HCT116 (cell line): ENCODE data around the gene LRRK1. TPM values are rescaled to one million over a fixed set of nuclear protein-coding genes. Genes with fewer than 3 reads are reported as not detected.

Source experiments
- ATAC-seq: fragments of 200-7000 bp; cut with Tn5 transposase; 2 replicates; pipeline ENCODE4 v1.9.1; 2020; ENCODE audit warnings: mild to moderate bottlenecking, moderate library complexity
- BruUV-seq: library from RNA; stranded (reverse); fragments of 400-500 nt; replicated peaks from 2 replicates; lab custom pipeline; 2021; lab: Mats Ljungman, UMichigan
- CTCF ChIA-PET: fragments of 300-600 bp; sonication (Branson Sonifier 250); formaldehyde crosslinking; loops from one replicate; lab custom pipeline; 2021; ENCODE audit warnings: antibody characterized with exemption; lab: Charles Lee
- POLR2A ChIA-PET: fragments of 300-600, 350-600 bp; sonication (Branson Sonifier 250); formaldehyde crosslinking; loops from one replicate; lab custom pipeline; 2021; ENCODE audit warnings: antibody characterized with exemption; lab: Charles Lee
- RAD21 ChIA-PET, 2 experiments: fragments of 300-600 bp; sonication (Branson Sonifier 250); formaldehyde crosslinking; loops; one replicate each; lab custom pipeline; 2023; ENCODE audit warnings: low total read pairs in 2 of 2; ENCODE audit not compliant: uncharacterized antibody in 2 of 2, unreplicated experiment in 2 of 2, low non-redundant PET in 1 of 2; lab: Charles Lee
- DNase-seq: peaks from one replicate; pipeline ENCODE4 v3.0.0-alpha.2; 2010; ENCODE audit warnings: low read depth, low spot score
- H2AFZ ChIP-seq: fragments of 200-600 bp; shearing (Covaris generic), sonication (generic); 2 replicates; pipeline ENCODE4 v1.6.1; 2017; ENCODE audit warnings: low read depth, mixed run types, mixed read lengths, antibody characterized with exemption, low read length; ENCODE audit not compliant: poor library complexity, severe bottlenecking
- H3K27ac ChIP-seq: 2 replicates; pipeline ENCODE4 v1.5.1; 2012; ENCODE audit warnings: low read depth, low read length
- H3K27me3 ChIP-seq: fragments of 200-600 bp; sonication (generic); 2 replicates; pipeline ENCODE4 v1.6.1; 2016; ENCODE audit warnings: mixed run types, low read length, mixed read lengths; ENCODE audit not compliant: insufficient read depth
- H3K36me3 ChIP-seq, 2 experiments: fragments of 200-500 bp in 1 of 2; fragments of 200-600 bp in 1 of 2; sonication (Bioruptor generic) in 1 of 2; sonication (generic) in 1 of 2; 2 replicates each; pipeline versions ENCODE4 v1.5.1 to v1.6.1; 2014 to 2016; ENCODE audit warnings: low read length in 2 of 2, inconsistent platforms in 1 of 2, mixed read lengths in 1 of 2, mixed run types in 1 of 2; ENCODE audit not compliant: insufficient read depth in 2 of 2, control insufficient read depth in 1 of 2
- H3K4me1 ChIP-seq, 2 experiments: fragments of 200-600 bp in 1 of 2; sonication (generic) in 1 of 2; 2 replicates each; pipeline versions ENCODE4 v1.5.1 to v1.6.1; 2012 to 2017; ENCODE audit warnings: low read length in 2 of 2, inconsistent platforms in 1 of 2, mild to moderate bottlenecking in 1 of 2, mixed read lengths in 1 of 2, mixed run types in 1 of 2, moderate library complexity in 1 of 2; ENCODE audit not compliant: insufficient read depth in 2 of 2, control insufficient read depth in 1 of 2
- H3K4me2 ChIP-seq: fragments of 200-600 bp; sonication (generic); 2 replicates; pipeline ENCODE4 v1.6.1; 2017; ENCODE audit warnings: mixed run types, low read length, mixed read lengths
- H3K4me3 ChIP-seq, 2 experiments: fragments of 200-600 bp in 1 of 2; sonication (generic) in 1 of 2; replicated peaks in 1 of 2; 2 replicates each; pipeline ENCODE4 v1.5.1; 2011 to 2016; ENCODE audit warnings: low read length in 2 of 2, control low read depth in 1 of 2, low read depth in 1 of 2, mild to moderate bottlenecking in 1 of 2, mixed read lengths in 1 of 2, mixed run types in 1 of 2
- H3K79me2 ChIP-seq: fragments of 200-600 bp; sonication (generic); 2 replicates; pipeline ENCODE4 v1.6.1; 2017; ENCODE audit warnings: mild to moderate bottlenecking, mixed run types, low read length, moderate library complexity, mixed read lengths; ENCODE audit not compliant: insufficient read depth
- H3K9ac ChIP-seq: fragments of 200-600 bp; sonication (generic); 2 replicates; pipeline ENCODE4 v1.6.1; 2016; ENCODE audit warnings: low read length, mixed read lengths
- H3K9me2 ChIP-seq: fragments of 200-600 bp; sonication (generic), shearing (Covaris generic); 2 replicates; pipeline ENCODE4 v1.6.1; 2017; ENCODE audit warnings: mixed run types, mild to moderate bottlenecking, moderate library complexity; ENCODE audit not compliant: insufficient read depth
- H3K9me3 ChIP-seq, 2 experiments: fragments of 200-500 bp in 1 of 2; fragments of 200-600 bp in 1 of 2; sonication (Bioruptor generic) in 1 of 2; sonication (generic) in 1 of 2; 2 replicates each; pipeline ENCODE4 v1.6.1; 2014 to 2017; ENCODE audit warnings: low read length in 2 of 2, mixed read lengths in 2 of 2, inconsistent platforms in 1 of 2, low read depth in 1 of 2, mild to moderate bottlenecking in 1 of 2, mixed run types in 1 of 2, moderate library complexity in 1 of 2; ENCODE audit not compliant: control insufficient read depth in 1 of 2, insufficient read depth in 1 of 2
- H4K20me1 ChIP-seq: fragments of 200-600 bp; sonication (generic), shearing (Covaris generic); 2 replicates; pipeline ENCODE4 v1.6.1; 2017; ENCODE audit warnings: mixed run types, mild to moderate bottlenecking, moderate library complexity; ENCODE audit not compliant: insufficient read depth
- CTCF ChIP-seq, 3 experiments: fragments of 200-600 bp in 1 of 3; sonication (generic) in 1 of 3; IDR thresholded peaks in 2 of 3; conservative IDR thresholded peaks in 1 of 3; 2 replicates each; pipeline ENCODE4 v1.5.1; 2012 to 2017; ENCODE audit warnings: low read depth in 2 of 3, low read length in 2 of 3, antibody characterized with exemption in 1 of 3, borderline replicate concordance in 1 of 3, control low read depth in 1 of 3, mild to moderate bottlenecking in 1 of 3, mixed read lengths in 1 of 3, mixed run types in 1 of 3, moderate library complexity in 1 of 3; ENCODE audit not compliant: insufficient read depth in 1 of 3
- SRF ChIP-seq: IDR thresholded peaks from 2 replicates; pipeline ENCODE4 v1.6.1; 2012; ENCODE audit warnings: low read depth
- ZBTB33 ChIP-seq: IDR thresholded peaks from 2 replicates; pipeline ENCODE4 v1.6.1; 2011; ENCODE audit warnings: mild to moderate bottlenecking, low read length, moderate library complexity; ENCODE audit not compliant: insufficient replicate concordance; ENCODE audit errors: extremely low read depth
- intact Hi-C: fragments of 100-400 bp; cut with micrococcal nuclease; formaldehyde crosslinking; loops from 2 replicates; pipeline ENCODE4 v1.10.0; 2022
- total RNA-seq: library from RNA; stranded (reverse); gene quantifications from one replicate; pipeline ENCODE4 v1.2.1, GENCODE V29; 2021; ENCODE audit not compliant: unreplicated experiment

The LRRK1 gene
- total RNA-seq, 1 experiment from 2014 or later: 21.6 TPM

DNA sequence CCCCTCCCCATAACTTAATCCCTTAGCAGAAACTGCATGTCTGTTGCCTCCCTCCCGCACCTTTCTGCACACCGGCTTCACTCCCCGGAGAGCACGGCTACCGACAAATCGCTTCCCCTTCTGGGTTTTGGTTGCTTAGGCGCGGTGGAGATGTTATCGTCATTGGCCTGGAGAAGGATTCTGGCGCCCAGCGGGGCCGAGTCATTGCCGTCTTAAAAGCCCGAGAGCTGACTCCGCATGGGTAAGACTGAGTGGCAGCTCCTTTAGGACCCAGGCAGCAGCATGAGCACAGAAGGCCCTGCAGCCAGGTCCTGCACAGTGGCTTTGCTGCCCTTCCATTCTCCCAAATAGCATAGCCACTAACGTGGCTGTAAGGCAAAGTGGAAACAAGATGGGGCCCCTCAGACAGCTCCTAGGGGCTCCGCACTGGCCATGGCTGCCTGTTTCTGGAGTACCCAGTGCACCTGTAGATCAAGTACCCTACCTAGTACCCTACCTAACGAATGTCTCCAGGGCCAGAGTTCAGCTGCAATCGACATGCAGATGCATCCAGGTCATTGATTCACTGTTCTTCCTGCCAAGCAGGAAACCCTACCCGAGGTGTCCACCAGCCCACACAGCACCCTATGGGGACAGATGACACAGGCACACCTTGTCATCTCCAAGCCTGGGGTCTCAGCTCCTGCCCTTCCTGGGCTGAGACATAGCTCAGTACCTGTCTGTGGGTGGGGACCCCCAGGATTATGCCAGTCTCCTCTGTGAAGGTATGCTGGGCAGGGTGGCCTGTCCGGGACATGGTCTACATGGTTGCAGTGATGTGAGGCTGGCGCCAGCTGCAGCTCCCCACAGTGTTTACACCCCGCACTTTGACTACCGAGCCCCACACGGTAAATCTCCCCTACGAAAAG, 147.6 kb downstream of the LRRK1 start:
- no peaks in the 10 kb centered on the region for H3K79me2 ChIP-seq
- no peak overlapping the region for H3K27ac ChIP-seq
- CTCF ChIA-PET: no interaction called here
- no peaks in the 10 kb centered on the region for H3K36me3 ChIP-seq
- H3K9me3 ChIP-seq: no peaks in the 10 kb centered on the region
- no peak overlapping the region for H3K9ac ChIP-seq
- no peak for DNase-seq
- H4K20me1 ChIP-seq: no peaks in the 10 kb centered on the region
- RAD21 ChIA-PET: no interaction called here
- H3K9me2 ChIP-seq: no peaks in the 10 kb centered on the region
- H3K4me2 ChIP-seq: no peak overlapping the region
- H3K4me3 ChIP-seq: no peak overlapping the region
- no peaks in the 10 kb centered on the region; a peak in 1 of 4 replicates for H3K4me1 ChIP-seq
- ATAC-seq: no peak
- POLR2A ChIA-PET: no interaction called here
- no peak overlapping the region for H2AFZ ChIP-seq
- no peaks in the 10 kb centered on the region for H3K27me3 ChIP-seq
- TF ChIP-seq SRF (no peak), ZBTB33 (no peak)
- TF ChIP-seq, all 23 proteins: peak for 0
- intact Hi-C loops: no loop called here
- no TSS peak for BruUV-seq

- Histone ChIP-seq H3K27me3 (no peaks in the 10 kb centered on the region), H3K9me2 (no peaks in the 10 kb centered on the region), H3K36me3 (no peaks in the 10 kb centered on the region), H3K9me3 (no peaks in the 10 kb centered on the region), H2AFZ (no peak overlapping the region), H3K79me2 (no peaks in the 10 kb centered on the region), H3K27ac (no peak overlapping the region), H3K4me1 (no peaks in the 10 kb centered on the region; a peak in 1 of 4 replicates), H3K4me3 (no peak overlapping the region), H3K9ac (no peak overlapping the region), H4K20me1 (no peaks in the 10 kb centered on the region), H3K4me2 (no peak overlapping the region)
- BruUV-seq: no TSS peak
- intact Hi-C loops: no loop called here
- ChIA-PET RAD21 (no interaction called here), CTCF (no interaction called here), POLR2A (no interaction called here)
- no peak for ATAC-seq
- no peak for TF ChIP-seq CTCF (IDR thresholded peaks at IDR 0.05 in 2 of 3, conservative IDR thresholded peaks at IDR 0.05 in 1 of 3; ENCODE audit: borderline replicate concordance in 1 of 3, insufficient read depth in 1 of 3, low read depth in 2 of 3, low read length in 2 of 3)
- no peak for DNase-seq
Observed at GRCh38 chr15:101067660-101068522, 148.7 kb downstream of the LRRK1 start.
